ENCODE data around the gene KIAA1549.

GRCh38 chr7:138835087-138835486, 146.1 kb downstream of the KIAA1549 start:
- TF ChIP-seq CTCF (IDR thresholded peaks at IDR 0.05) (no peak), POLR2A (IDR thresholded peaks at IDR 0.05) (no peak)
